Superior temporal gyrus (tissue), 1 donor: ENCODE results near the gene KREMEN1.
A peak's percentile ranks its signal among the peaks of the same experiment; 100 is the strongest.

Experiments
- DNase-seq: peaks from one replicate; pipeline ENCODE4 v3.0.0-alpha.2; 2016; ENCODE audit errors: extremely low spot score

The KREMEN1 gene

GRCh38 chr22:29205594-29206371, 132.9 kb downstream of the KREMEN1 start, which contains the start of gene EMID1:
Gene EMID1, plus strand, starts transcription at chr22:29205896. Its CDS starts 143 bp downstream, at chr22:29206039.
- DNase-seq = no peak

- DNase-seq = no peak
Measured at GRCh38 chr22:29206372-29207242, 133.8 kb downstream of the KREMEN1 start.

- DNase-seq = no peak
Measured at GRCh38 chr22:29207243-29207550, 134.4 kb downstream of the KREMEN1 start.

- no peak for DNase-seq
Measured at GRCh38 chr22:29207562-29208501, 135.0 kb downstream of the KREMEN1 start.

- DNase-seq = no peak
Measured at GRCh38 chr22:29208502-29208862, 135.6 kb downstream of the KREMEN1 start.

- no peak for DNase-seq
Measured at GRCh38 chr22:29208879-29209623, 136.2 kb downstream of the KREMEN1 start.

GRCh38 chr22:29209624-29209929, 136.7 kb downstream of the KREMEN1 start:
- no peak for DNase-seq

- no peak for DNase-seq
Measured at GRCh38 chr22:29211066-29211465, 138.2 kb downstream of the KREMEN1 start.

- DNase-seq = no peak
Measured at GRCh38 chr22:29211466-29211865, 138.6 kb downstream of the KREMEN1 start.

- peak; percentile 57 for DNase-seq
Measured at GRCh38 chr22:29212743-29213142, 139.9 kb downstream of the KREMEN1 start.

- DNase-seq = no peak
Measured at GRCh38 chr22:29213493-29213892, 140.7 kb downstream of the KREMEN1 start.

- no peak for DNase-seq
Measured at GRCh38 chr22:29214232-29214631, 141.4 kb downstream of the KREMEN1 start.

GRCh38 chr22:29215012-29215860, 142.4 kb downstream of the KREMEN1 start:
- DNase-seq = no peak

GRCh38 chr22:29216011-29216872, 143.4 kb downstream of the KREMEN1 start:
- DNase-seq = no peak

- DNase-seq = no peak
Measured at GRCh38 chr22:29216873-29217666, 144.2 kb downstream of the KREMEN1 start.
